ENCODE measurements around the gene SARDH.

DNA sequence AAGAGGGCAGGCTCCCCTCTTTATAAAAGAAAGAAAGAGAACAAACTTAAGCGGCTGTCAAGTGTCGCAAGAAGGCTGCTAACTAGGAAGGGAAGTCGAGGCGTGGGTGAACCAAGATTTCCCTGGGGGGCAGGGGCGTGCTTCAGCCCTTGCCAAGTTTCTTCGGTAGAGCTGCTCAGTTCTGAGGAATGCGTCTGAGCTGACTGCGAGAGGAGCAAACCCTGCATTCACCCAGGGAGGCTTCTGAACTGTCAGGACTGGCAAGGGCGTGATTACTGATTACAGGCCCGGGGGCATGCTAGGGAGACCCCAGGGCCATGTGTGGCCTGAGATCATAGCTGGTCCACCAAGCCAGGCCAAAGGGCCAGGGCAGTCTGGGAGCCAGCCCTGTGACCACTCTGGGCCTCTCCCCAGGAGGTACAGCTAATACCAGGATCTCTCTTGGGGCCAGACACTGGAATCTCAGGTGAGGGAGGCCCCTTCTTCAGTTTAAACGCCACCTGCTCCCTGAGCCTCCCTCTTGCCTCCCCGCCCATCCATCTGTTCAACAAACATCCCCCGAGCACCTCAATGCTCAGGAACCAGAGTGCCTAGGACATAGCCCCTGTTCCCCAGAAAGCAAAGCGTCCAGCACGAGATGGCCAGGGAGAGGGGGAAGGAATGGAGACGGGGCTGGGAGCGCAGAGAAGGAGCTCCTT, 30.9 kb downstream of the SARDH start:
- TF ChIP-seq, protein P1, sequence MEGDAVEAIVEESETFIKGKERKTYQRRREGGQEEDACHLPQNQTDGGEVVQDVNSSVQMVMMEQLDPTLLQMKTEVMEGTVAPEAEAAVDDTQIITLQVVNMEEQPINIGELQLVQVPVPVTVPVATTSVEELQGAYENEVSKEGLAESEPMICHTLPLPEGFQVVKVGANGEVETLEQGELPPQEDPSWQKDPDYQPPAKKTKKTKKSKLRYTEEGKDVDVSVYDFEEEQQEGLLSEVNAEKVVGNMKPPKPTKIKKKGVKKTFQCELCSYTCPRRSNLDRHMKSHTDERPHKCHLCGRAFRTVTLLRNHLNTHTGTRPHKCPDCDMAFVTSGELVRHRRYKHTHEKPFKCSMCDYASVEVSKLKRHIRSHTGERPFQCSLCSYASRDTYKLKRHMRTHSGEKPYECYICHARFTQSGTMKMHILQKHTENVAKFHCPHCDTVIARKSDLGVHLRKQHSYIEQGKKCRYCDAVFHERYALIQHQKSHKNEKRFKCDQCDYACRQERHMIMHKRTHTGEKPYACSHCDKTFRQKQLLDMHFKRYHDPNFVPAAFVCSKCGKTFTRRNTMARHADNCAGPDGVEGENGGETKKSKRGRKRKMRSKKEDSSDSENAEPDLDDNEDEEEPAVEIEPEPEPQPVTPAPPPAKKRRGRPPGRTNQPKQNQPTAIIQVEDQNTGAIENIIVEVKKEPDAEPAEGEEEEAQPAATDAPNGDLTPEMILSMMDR (IDR thresholded peaks at IDR 0.05): no peak
- TF ChIP-seq POLR2A (IDR thresholded peaks at IDR 0.05): no peak

Measured in right lobe of liver (tissue), 4 donors.